ENCODE data around the gene ADGB.

Gene ADGB

DNA sequence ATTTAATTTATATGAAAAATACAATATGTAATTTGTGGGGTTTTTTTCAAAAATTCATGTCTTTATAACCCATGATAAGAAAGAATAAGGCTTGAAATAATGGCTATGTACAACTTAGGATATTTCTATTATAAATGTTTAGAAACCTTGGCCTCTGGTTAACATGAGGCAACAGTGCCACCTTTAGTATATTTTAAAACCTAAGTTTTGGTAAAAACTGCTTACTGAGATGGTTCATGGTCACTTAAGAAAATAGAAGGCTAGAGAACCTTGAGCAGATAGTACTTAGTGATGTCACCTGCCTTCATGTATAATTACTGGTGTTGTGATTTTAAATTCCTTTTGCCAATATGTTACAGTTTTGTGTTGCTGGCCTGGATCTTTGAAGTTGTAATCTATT, 176.4 kb downstream of the ADGB start:
- no peak overlapping the region for H3K4me3 ChIP-seq (replicated peaks; ENCODE audit: insufficient read depth, low read length)
- TF ChIP-seq, protein P1, sequence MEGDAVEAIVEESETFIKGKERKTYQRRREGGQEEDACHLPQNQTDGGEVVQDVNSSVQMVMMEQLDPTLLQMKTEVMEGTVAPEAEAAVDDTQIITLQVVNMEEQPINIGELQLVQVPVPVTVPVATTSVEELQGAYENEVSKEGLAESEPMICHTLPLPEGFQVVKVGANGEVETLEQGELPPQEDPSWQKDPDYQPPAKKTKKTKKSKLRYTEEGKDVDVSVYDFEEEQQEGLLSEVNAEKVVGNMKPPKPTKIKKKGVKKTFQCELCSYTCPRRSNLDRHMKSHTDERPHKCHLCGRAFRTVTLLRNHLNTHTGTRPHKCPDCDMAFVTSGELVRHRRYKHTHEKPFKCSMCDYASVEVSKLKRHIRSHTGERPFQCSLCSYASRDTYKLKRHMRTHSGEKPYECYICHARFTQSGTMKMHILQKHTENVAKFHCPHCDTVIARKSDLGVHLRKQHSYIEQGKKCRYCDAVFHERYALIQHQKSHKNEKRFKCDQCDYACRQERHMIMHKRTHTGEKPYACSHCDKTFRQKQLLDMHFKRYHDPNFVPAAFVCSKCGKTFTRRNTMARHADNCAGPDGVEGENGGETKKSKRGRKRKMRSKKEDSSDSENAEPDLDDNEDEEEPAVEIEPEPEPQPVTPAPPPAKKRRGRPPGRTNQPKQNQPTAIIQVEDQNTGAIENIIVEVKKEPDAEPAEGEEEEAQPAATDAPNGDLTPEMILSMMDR (IDR thresholded peaks at IDR 0.05; ENCODE audit: insufficient read depth, low read length): no peak
- no peak for TF ChIP-seq GABPA (IDR thresholded peaks at IDR 0.05; ENCODE audit: low read depth)
- TF ChIP-seq SPI1 (IDR thresholded peaks at IDR 0.05; ENCODE audit: borderline replicate concordance, low read depth): no peak
- TF ChIP-seq POLR2AphosphoS5 (IDR thresholded peaks at IDR 0.05; ENCODE audit: low read depth): no peak
- no peak for TF ChIP-seq REST (IDR thresholded peaks at IDR 0.05; ENCODE audit: insufficient replicate concordance, low read depth)
- no peaks in the 10 kb centered on the region for H3K27me3 ChIP-seq (ENCODE audit: insufficient read depth, poor library complexity, severe bottlenecking)
- H3K27ac ChIP-seq (replicated peaks): no peak overlapping the region
- no peak for DNase-seq (ENCODE audit: low read depth in 1 of 2, low spot score in 1 of 2)

DNA sequence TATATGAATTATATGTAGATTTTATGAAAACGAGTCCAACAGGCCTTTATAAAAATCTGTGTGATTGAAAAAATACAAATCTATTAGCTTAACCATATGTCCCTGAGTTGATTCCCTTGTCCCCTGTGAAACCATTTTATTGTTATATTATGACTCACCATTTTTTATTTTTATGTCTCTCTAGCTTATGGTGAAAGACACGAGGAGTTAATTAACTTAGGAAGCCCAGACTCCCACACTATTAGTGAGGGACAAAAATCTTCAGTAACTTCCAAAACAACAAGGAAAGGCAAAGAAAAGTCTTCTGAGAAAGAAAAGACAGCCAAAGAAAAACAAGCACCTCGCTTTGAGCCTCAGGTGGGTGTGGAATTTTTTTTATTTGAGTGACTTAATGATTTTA, 183.1 kb downstream of the ADGB start:
- H3K4me3 ChIP-seq (replicated peaks; ENCODE audit: insufficient read depth, low read length): no peak overlapping the region
- no peaks in the 10 kb centered on the region for H3K27me3 ChIP-seq (ENCODE audit: insufficient read depth, poor library complexity, severe bottlenecking)
- TF ChIP-seq, protein P1 (IDR thresholded peaks at IDR 0.05; ENCODE audit: insufficient read depth, low read length): no peak
- no peak for TF ChIP-seq REST (IDR thresholded peaks at IDR 0.05; ENCODE audit: insufficient replicate concordance, low read depth)
- no peak for TF ChIP-seq GABPA (IDR thresholded peaks at IDR 0.05; ENCODE audit: low read depth)
- TF ChIP-seq SPI1 (IDR thresholded peaks at IDR 0.05; ENCODE audit: borderline replicate concordance, low read depth): no peak
- no peak for TF ChIP-seq POLR2AphosphoS5 (IDR thresholded peaks at IDR 0.05; ENCODE audit: low read depth)
- no peak for DNase-seq (ENCODE audit: low read depth in 1 of 2, low spot score in 1 of 2)
- H3K27ac ChIP-seq (replicated peaks): no peak overlapping the region

GRCh38 chr6:146785001-146785585, 186.3 kb downstream of the ADGB start:
- peak in 1 of 2 experiments; percentile 61 for DNase-seq (ENCODE audit: low read depth in 1 of 2, low spot score in 1 of 2)
- TF ChIP-seq, protein P1 (IDR thresholded peaks at IDR 0.05; ENCODE audit: insufficient read depth, low read length): peak; percentile 42
- TF ChIP-seq REST (IDR thresholded peaks at IDR 0.05; ENCODE audit: insufficient replicate concordance, low read depth): no peak
- Histone ChIP-seq H3K4me3 (replicated peaks; ENCODE audit: insufficient read depth, low read length) (no peak overlapping the region), H3K27me3 (ENCODE audit: insufficient read depth, poor library complexity, severe bottlenecking) (no peaks in the 10 kb centered on the region), H3K27ac (replicated peaks) (no peak overlapping the region)
